Stimulated activated CD8-positive, alpha-beta memory T cell treated with anti-CD3 and anti-CD28 coated beads, Interleukin-7, amount 100 ng/mL, for 4 hours (primary cell): Measurements from ENCODE around the gene PLCB4.

Source experiments
- DNase-seq, 2 donors: peaks; one replicate each; pipeline ENCODE4 v3.0.0-alpha.2; 2020; ENCODE audit warnings: low read depth in 2 of 2

PLCB4 gene

DNA sequence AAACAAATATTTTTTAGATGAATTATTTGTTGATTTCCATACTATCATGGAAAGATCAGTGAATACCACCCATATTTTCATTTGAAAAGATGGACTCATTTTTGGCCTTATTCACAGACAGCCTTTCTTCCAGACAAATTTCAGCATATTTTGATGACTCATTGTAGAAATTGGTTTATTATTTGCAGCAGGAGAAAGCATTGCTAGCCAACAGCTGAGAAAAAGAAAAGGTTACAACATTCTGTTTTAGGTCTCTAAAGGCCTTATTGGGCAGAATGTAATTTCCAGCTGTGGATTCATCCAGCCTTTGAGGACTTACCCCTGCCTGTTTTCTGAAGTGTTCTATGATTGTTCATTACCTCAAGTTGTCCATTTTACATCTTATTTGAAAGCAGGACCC, 201.9 kb downstream of the PLCB4 start:
- no peak for DNase-seq

DNA sequence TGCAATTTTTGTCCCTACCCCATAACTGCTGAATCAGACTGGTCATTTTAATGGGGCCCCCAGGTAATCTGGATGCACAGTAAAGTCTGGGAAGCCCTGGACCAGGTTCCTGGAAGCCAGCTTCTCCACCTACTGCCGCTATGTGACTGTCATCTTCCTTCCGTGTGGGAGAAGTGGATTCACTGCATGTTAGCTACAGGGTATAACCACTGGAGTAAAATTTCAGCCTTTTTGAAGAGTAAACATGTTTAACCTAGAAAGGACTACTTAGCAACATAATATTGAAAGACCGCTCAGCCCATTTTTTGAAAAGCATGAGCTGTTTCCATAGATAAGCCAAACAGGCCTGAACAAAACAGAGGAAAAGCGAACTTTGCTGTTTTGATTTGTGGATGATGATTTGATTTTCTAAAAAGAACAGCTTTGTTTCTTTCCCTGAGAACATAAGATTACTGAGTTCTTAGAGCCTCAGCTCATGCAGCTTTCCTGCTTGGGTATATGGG, 208.1 kb downstream of the PLCB4 start:
- DNase-seq = no peak

DNA sequence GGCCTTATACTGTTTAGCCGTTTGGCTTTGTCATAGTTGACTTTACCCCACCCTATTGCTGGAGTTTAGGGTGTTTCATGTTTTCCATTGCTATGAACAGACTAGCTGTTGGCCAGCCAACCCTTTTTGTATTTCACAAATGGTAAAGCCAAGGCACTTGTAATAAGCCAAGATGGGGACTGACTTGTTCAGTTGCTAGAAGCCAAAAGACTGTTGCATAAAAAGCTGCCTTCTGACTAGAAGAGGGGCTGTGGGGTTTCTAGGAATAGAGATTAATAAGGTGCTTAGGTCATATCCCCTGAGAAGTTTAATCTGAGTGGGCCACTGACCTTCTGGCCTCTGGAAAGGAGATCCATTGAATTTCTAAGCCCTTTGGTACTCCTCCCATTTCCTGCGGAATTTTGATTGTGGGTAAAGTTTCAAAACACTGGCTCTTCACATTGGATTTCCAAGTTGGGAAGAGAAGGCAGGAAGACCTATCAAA, 211.1 kb downstream of the PLCB4 start:
- no peak for DNase-seq

DNA sequence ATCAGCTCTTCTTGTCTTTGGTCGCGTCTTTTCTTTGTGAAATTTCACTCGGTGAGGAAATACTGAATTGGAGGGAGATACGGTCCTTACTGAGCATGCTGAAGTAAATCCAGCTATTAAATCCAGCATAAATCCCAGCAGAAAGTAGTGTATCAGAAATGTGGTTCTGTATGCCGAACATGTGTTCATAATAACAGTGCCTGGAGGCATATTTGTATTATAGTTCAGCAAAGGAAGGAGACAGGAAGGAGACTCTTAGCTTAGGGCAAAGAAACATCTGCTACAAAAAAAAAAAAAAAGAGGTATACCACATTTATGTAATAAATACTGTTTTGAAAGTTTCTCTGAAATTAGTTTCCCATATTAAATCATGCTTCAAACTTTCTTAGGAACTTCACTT, 211.8 kb downstream of the PLCB4 start:
- no peak for DNase-seq

DNA sequence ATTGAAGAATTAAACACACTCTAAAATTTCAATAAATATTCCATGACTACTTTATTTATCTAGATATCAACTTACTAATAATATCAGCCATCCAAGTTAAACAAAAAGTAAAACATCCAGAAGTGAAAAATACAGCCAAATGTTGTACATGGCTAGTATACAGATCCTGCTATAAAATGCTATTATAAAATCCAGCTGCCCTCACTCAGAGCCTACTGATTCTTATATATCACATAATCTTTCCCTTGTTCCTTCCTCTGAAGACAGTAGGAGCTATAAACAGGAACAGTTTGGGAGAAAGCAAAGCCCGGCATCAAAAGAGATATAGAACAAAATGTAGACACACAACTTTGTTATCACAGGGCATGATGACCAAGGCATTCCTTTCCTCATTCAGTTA, 212.9 kb downstream of the PLCB4 start:
- no peak for DNase-seq

DNA sequence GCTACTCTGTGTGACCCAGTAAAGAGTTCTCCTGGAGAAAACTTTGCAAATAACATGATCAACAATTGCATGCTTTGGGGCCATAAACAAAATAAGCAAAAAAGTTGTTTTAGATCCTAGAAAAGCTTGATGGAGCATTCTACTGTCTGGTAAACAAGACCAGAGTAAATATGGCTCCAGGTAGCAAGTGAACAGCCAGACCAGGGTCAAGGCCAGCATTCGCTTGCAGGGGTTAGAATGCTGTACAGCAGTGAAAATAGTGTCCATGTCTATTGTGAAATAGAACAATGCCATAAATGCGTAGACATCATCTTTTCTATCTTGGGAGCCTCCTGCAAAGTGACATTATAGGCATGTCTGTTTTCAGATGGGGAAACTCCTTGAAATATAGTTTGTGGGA, 216.7 kb downstream of the PLCB4 start:
- DNase-seq = no peak

DNA sequence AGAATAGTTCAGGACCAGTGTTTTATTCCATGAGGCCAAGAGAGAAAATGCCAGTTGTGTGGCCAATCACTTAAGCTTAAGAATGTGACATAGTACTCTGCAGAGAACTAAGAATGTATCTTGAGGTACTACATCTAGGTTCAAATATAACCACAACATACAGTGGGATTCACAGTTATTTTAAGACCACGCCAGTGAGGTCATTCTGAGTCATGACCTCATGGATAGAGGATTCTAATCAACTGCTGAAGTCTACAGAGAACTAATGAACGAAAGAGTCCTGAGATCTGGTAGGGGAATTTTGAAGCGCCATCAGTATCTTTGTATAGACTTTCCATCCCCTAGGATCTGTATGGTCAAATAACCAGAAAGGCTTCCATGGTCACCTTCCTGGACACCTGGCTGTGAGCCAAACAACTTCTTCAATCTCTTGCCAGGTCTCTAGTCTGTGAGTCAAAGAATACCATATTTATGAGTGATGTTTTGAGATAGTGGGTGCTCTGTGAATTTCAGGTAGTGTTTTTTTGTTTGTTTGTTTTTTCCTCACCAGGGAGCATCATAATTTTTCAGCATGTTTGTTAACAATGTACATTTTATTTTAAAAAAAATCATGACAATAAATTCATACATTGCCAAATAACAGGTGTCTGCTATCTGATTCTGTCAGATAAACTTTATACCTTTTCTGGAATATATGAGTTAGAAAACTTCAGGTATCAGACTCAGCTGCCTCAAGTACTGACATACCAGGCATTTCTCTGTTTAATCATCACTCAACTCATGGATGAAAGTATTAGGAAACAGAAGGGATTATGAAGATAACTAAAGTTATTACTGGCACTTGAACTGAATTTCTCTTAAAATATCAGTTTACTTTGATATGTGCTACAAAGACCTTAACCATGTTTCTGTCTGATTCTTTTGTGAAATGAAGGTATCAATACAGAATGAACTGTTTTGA, 217.9 kb downstream of the PLCB4 start:
- no peak for DNase-seq

DNA sequence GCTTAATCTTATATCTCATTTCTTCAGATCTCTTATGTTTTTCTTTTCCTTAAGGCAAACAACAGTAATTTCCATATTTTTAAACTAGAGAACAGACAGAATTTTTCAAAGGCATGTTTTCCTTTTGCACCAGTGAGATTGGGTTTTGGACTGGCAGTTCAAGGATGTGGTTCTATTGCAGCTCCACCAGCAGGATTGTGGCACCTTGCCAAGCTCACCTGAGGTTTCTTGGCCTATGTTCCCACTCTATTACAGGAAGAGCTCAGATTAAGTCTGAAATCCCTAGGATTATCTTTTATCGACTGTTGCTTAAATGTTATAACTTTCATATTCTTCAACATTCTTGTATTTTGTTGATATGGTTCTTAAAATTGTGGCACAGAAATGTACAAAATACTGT, 218.9 kb downstream of the PLCB4 start:
- DNase-seq = no peak

DNA sequence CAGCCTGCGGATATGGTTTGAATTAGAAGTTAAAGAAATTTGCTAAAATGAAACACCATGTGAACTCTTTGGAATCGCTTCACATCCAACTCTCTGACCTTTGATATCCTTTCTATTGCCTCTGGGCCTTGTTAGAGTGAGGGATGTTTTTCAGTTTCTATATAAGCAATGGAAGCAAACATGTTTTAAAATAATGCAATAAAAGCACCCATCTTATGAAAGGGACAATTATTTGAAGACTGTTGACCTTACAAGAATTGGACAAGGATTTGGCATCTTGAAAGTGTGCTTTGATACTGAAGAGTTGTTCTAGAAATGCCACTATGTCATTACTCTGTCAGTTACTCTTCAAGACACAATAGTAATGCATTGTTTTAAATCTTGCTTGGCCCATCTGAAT, 221.4 kb downstream of the PLCB4 start:
- DNase-seq = no peak

DNA sequence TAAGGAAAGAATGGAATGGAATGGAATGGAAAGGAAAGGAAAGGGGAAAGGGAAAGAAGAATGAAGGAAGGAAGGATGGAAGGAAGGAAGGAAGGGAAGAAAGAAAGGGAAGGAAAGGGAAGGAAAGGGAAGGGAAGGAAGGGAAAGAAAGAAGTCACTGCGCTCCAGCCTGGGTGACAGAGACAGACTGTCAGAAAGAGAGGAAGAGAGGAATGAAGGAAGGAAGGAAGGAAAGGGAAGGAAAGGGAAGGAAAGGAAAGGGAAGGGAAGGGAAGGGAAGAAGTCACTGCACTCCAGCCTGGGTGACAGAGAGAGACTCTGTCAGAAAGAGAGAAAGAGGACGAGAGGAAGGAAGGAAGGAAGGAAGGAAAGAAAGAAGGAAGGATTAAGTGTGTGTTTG, 224.3 kb downstream of the PLCB4 start:
- no peak for DNase-seq

DNA sequence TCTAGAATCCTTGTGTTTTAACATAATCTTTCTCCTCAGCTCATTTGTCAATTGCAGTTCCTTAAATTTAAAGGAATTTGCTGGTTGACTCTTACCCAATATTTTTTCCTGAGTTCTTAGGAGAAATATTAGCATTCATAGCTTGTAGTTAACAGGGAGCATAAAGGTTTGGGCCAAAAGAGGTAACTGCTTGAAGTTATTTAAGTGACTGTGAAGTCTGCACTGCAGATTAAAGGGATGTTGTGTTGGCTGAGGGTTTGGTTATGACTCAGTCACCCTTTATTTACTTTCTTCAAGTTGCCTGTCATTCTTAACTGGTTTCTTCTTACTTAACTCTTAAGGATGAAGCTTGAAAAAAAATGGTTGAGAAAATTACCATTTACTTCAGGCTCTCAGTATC, 225.2 kb downstream of the PLCB4 start:
- DNase-seq = no peak

DNA sequence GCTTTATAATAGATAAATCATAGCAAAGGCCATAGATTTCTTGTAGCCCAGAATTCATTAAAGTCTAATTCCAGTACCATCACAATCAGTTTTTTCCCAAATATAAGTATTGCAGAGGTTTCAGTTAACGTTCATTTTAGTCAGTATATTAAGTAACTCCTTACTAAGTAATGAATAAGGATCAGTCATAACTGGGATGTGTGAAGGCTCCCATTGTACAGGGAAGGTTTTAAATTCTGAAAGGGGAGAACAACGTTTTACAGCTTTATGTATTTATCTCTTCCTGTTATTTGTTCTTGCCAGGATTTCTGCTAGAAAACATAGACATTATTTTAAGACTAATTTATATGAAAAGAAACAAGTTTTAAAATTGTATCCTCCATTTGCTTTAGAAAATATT, 230.0 kb downstream of the PLCB4 start:
- DNase-seq = no peak

DNA sequence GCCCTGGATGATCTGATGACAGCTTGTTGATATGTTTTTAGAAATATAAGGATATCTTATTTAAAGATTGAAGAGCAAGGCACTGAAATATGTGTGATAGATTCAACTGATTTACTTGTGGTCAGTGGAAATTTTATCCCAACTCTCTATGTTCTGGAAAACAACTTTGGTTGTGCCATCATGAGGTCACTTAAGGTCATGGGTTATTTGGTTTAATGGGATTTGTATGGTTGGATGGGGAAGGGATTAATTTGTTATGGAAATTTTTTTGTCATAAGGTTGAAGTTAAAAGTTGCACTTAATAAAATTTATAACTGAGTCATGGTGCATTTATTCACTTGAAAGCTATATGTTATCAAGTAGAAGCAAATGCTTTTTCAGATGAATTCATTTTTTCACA, 231.2 kb downstream of the PLCB4 start:
- no peak for DNase-seq

DNA sequence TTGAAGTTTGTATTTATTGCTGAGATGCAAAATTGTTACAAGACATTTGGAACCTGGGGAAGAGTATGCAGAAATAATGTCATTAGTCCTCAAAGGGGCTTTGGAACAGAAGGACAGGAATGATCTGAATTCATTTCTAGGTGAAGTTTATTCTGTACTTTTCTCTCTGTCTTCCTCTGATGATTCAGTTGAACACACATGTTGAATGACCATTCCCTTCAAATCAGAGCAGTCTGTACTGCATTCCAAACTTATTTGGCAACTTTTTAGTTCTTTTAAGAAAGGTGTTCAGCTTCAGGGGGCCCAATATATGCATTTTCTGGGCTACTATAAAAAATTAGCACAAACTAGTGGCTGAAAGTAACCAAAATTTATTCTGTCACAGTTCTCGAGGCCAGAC, 231.6 kb downstream of the PLCB4 start:
- no peak for DNase-seq

DNA sequence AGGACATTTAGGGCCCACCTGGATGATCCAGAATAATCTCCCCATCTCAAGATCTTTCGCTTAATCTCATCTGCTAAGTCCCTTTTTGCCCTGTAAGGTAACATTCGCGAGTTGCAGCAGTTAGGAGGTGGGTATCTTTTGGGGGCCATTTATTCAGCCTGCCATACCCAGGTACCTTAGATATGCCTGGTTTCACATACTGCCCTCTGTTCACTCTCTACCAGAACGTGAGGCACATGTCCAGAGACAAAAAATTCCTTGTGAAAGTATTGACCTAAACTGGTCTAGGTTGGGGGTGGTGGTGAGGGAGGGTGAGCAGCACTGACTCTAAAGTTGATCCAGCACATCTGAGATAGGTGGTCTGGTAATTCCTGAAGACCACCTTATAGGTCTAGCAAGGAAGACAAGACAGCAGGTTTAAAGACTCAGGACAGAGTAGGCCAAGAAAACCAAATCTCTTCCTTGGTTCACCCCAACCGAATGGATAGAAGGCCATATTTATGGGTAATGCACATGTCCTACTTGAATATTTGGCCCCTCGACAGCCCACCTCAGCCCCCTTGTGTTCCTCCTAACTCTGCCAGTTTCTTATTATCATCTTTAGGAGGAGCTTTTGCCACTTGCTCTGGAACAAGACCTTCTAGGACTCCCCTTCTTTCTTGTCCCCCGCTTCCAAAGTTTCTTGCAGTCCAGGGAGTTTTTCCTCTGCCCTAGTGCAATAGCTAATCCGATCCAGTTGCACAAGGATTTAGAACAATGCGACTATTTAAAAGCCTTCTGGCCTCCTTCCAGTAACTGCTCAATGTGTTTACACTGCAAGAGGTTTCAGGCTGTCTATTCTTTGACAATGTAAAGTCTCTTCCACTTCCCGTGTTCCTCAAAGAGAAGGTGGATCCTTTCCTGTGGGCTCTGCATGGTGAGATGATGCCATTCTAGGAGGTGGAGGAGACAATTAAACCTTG, 232.5 kb downstream of the PLCB4 start:
- no peak for DNase-seq

DNA sequence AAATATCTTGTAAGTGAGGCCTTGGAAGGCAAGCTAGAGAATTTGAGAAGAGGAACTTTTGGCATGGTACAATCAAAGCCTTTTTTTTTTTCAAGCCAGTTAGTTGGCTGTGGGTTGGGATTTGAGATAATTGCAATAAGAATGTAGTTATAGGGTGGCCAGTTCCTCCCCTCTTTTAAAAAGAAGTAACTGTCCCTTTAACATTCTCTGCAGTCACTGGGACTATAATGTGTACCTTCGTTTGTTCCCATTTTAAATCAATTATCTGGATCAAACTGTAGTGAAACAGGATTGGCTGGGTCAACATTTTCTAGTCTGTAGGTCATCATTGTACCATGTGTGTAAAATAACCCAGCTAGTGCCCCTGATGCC, 233.2 kb downstream of the PLCB4 start:
- no peak for DNase-seq

DNA sequence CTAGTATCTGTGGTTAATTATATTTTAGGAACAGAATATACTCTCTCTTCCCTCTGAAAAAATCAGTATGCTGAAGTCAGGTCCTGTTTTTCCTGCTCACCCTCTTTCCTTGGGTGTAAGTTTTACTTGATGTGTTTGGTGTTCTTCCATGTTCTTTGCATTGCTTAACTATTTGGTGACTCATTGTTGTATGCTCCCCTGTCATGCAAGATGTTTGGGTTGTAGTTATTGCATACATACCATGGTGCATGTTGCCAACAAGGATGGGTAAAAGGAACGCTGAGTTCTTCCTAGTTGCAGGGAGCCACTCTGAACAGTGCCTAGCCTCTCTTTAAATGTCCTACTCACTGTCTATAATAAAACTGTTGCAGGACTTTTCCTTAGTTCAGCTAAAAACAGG, 237.6 kb downstream of the PLCB4 start:
- no peak for DNase-seq

DNA sequence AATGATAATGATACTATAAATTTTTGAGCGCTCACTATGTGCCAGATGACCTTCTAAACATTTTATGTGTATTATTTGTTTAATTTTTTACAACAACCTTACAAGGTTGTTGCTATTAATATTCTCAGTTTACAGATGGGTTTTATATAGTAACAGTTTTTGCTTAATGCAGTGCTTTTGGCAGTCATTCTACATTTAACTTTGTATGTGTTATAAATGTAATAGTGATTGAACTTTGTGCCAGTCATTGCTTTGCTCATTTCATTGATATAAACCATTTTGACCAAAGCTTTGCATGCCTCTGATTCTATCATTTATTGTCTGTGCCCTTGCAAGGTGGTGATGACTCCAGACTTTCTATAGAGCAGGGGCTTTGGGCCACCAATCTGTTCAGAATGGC, 239.2 kb downstream of the PLCB4 start:
- DNase-seq = no peak

DNA sequence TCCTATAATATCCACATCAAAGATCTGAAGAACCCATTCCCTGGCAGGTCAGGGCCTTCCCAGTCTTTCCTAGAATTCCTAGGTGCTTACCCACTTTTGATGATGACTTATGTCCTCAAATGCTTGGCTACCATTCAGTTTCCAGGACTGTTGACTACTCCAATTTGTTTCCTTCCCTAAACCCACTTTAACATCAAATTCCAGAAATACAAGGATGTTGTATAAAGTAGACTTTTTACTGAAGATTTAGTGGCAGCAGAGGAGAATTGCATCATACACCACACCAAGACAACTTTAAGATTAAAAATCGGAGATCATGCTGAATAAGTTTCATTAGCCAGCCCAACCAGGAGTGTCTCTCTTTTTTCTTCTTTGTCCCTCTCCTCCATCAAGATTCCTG, 242.2 kb downstream of the PLCB4 start:
- DNase-seq = no peak

DNA sequence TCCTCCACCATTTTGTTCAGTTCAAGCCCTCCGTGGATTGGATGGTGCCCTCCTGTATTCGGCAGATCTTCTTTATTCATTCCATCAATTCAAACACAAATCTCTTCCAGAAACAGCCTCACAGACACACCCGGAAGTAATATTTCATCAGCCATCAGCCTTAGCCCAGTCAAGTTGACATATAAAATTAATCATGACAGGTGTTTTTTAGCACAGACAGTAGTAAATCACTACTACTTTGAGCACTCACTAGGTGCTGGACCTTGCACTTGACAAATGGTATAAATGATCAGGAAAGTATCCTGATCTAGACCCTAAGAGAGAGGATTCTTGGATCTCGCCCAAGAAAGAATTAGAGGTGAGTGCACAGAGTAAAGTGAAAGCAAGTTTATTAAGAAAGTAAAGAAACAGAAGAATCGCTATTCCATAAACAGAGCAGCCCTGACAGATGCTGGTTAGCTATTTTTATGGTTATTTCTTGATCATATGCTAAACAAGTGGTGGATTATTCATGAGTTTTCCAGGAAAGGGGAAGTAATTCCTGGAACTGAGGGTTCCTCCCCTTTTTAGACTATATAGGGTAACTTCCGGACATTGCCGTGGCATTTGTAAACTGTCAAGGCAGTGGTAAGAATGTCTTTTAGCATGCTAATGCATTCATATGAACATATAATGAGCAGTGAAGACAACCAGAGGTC, 250.9 kb downstream of the PLCB4 start:
- no peak for DNase-seq

DNA sequence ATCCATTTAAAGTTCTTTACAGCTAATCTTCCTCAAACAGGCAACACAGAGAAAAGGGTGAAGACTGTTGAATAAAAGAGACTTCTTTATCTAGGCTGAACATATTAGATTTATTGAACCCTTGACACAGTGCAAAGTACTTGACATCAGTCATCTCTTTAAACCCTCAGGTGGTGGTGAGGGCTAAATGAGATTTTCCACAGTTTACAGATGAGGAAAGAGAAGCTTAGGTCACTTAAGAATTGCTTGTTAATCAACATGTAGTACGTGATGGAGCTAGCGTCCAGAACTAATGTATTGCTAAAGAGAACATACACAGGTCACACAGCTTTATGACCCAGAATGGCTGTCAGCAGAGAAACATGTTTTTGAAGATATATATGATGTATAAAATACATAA, 252.1 kb downstream of the PLCB4 start:
- DNase-seq = no peak

DNA sequence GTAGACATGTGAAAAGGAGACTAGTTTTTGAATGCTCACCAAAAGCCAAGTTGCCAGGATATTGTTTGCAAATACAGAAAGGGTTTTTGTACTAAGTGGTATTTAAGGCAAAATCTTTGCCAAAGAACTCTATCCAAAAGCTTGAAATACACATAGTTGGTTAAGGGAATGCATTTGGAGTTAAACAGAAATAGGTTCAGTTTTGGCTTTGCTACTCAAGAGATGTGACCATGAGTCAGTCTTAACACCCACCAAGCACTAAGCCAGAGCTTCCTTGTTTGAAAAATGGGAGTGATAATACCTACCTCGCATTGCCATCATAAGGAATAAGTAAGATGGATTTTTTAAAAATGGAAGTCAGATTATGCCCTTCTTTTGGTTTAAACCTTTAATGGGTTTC, 253.8 kb downstream of the PLCB4 start:
- DNase-seq = no peak
